ENCODE results near the gene SLC9A8.
"Not testable (repeated sequence)": the region's sequence is repeated elsewhere in the genome, so short reads cannot be mapped to it uniquely, and the experiment has no call there.

Gene SLC9A8

DNA sequence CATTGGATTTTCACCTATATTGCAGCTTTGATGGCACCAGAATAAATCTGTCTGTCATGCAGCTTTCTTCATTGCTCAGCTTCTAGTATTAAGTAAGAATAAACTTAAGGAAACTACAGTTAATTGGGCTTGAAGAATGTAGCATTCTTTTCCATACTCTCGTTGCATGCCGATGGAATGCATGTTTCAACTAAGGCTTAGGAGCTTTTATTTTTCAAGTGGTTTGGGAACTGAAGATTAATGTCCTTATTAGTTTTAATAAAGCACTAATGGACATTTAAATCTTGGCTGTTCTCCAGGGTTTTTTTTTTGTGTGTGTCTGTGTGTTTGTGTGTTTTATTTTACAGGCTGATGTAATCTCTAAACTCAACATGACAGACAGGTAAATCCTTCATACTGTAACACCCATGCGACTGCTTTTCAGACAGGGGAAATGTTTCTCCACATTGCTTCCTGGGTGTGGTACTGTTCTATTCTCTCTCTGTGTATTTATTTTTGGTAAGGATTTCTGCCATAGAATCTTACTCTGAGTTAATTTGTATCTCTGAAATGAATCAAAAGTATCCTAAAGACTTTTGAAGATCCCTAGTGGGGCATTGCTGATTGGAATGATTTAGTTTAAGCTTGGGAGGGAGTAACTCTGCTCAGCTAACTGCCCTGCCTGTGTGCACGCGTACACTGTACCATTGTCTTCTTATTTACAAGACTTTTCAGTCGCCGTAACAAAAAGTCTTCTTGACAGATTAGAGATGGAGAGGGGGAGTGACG lies 38.0 kb downstream of the SLC9A8 start:
- no peak for DNase-seq (ENCODE audit: low read depth, low spot score)

DNA sequence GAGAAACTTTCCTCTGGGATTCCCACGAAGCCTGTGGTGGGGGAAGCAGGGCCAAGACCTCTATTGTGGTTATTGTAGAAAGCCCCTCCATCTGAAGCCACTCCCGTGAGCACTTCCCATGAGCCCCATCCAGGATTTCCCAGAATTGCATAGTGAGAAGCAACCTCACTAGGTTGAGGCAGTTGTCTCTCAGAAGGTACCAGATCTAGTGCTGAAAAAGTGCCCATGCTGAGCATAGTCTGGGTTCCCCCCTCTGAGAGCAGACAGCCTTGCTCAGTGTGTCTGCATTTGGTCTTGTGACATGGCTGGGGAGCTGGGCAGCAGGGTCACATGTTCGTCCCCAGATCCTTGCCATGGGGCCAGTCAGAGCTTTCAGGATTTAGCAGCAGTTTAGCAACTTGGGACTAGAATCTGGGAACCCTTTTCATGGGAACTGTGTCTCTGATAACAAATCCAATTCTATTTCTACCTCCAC lies 38.6 kb downstream of the SLC9A8 start:
- no peak for DNase-seq (ENCODE audit: low read depth, low spot score)

DNA sequence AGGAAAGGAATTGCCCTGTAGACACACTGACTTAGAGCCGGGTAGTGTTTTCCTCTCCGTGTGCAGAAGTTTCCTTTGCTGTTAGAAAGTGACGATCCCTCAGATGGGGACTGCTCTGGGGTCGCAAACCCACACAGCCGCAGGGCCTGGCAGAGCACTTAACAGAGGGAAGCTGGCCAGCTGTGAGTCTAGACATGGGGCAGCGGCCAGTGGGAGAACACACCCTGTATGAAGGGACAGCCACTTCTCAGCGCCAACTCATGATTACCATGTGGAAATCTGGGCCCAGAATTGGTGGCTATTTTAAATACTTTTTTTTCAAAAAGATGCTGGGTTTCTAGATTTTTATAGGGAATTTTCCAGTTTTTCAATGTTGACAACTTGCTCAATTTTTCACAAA lies 39.4 kb downstream of the SLC9A8 start:
- no peak for DNase-seq (ENCODE audit: low read depth, low spot score)

DNA sequence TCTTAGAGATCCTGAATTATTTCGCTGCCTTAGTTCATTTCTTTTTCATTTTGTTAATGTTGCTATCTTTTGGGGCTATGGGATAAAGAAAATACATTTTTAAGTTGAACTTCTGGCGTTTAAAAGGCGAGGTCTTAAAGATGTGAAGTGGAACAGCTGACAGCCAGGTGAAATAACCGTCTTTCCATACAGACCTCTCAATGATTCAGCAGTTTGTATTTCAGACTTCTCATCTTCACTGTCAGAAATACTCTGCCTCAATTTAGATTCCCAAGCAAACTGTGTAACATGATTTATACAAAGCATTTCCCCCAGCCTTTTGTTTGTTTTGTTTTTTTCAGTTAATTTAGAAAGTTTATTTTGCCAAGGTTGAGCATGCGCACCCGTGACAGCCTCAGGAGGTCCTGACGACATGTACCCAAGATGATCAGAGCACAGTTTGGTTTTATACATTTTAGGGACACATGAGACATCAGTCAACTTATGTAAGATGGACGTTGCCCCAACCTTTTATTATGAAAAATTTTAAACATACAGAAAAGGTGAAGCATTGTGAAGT lies 40.0 kb downstream of the SLC9A8 start:
- no peak for DNase-seq (ENCODE audit: low read depth, low spot score)

DNA sequence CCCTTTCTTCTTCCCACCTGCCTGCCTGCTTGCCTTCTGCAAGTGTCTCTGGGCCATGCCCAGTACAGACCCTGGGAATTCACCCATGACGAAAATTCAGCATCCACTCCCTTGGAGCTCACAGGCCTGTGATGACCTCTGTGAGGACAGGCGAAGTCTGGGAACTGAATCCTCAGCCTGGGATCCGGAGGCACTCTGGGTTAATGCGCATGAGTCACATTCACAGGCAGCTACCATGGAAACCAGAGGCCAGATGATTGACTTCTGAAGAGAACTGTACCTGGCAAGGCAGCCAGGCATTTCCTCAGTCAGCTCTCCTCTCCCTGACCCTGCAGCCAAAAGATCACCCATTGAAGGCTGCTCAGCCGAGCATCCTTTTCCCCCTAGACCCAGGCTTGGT lies 41.0 kb downstream of the SLC9A8 start:
- DNase-seq (ENCODE audit: low read depth, low spot score) = no peak

DNA sequence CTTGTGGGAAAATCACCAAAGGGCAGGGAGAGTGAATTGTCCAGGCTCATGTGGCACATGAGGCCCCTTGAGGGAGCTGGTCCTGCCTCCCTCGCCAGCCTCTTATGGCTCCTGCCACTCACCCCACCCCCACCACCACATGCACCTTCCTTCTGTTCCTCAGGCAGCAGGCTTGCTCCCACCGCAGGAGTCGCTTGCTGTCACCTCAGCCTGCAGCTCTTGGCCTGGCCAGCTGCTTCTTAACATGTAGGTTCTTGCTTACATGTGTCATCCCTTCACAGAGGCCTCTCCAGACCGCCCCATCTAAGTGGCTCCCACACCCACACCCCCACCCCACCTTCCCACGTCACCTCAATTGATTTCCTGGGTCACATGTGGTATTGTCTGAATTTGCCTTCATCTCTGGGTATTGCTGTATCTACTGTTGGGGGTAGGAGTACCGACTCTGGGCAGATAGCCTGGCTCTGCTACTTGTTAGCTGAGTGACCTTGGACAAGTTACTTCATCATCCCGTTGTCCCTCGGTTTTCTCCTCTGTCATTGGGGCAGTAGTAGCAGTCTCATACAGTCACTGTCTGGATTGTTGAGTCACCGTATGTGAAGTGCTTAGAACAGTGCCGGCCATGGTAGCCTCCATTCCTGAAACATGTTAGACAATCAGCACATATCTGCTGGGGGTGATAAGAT lies 41.7 kb downstream of the SLC9A8 start:
- no peak for DNase-seq (ENCODE audit: low read depth, low spot score)

DNA sequence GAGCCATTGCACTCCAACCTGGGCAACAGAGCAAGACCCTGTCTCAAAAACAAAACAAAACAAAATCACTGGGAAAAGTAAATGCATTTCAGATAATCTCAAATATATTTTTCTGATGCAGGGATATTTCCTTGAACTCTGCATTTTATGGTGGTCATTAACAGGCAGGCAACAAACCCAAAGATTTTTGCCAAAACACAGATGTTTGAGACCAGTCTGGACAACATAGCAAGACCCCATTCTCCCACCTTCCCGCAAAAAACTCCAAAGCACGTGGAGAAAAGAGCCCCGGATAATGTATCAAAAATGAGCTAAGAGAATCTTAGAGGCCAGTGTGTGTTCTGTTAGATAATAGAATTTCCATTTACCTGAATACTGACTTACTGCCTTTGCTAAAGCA lies 44.3 kb downstream of the SLC9A8 start:
- no peak for DNase-seq (ENCODE audit: low read depth, low spot score)

DNA sequence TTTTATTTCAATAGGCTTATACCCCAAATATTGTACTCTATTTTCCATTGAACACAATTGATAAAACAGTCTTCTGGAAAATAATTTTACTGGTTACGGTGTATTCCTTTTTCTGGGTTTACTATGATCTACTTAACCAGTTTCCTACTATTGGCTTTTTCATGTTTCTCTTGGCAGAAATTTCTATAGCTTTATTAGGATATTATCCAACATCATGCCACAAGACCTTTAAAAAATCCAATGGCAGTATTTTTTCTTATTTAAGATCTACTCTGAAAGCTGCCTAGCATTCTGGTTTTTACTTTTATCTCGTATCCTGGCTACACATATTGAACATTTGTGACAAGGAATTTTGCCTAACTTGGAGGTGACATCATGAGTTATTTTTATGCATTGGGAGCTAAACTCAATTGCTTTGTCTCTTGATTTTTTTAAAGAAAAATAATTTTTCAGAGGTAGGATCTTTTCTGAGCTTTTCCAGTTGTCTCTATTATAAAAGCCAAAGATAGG lies 45.5 kb downstream of the SLC9A8 start:
- no peak for DNase-seq (ENCODE audit: low read depth, low spot score)

DNA sequence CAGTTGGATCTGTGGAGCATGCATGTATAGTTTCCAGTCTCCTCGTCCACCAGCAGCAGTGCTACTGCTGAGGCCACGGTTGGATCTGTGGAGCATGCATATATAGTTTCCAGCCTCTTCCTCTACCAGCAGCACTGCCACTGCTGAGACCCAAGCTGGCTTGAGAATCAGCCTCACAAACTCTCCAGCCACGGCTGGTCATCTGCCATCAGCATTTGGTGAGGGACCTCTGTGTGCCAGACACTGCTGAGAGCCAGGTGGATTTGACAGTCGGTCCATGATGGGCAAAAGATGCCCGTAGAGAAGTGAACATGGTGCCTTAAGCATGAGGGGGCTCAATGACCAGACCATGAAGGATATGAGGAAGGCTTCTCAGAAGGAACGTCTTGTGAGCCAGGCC lies 46.4 kb downstream of the SLC9A8 start:
- no peak for DNase-seq (ENCODE audit: low read depth, low spot score)

DNA sequence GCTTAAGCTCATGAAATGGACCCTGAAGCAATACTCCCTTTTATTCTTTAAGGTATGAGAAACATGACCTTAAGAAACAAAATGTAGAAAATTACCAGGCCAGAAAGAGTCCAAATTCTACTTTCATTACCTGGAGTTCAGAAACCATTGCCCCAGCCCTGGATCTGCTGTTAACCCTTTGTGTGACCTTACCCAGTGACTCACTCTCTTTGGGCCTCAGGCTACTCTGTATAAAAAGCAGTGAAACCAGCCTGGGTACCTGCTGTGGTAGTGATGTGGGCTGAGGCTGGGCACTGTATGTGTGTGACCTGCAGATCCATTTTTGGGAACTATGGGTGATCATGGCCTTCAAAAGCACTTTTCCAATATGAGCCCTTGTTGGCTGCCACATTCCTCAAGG lies 47.2 kb downstream of the SLC9A8 start:
- no peak for DNase-seq (ENCODE audit: low read depth, low spot score)

DNA sequence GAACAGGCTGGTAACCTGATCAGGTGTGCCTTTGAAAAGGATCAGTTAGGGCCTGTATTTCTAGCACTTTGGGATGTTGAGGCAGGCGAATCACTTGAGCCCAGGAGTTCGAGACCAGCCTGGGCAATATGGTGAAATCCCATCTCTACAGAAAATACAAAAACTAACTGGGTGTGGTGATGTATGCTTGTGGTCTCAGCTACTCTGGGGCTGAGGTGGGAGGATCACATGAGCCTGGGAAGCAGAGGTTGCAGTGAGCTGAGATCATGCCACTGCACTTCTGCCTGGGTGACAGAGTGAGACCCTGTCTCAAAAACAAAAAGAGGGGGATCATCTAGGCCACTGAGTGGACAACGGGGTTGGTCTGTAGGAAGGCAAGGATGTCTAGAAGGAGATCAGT lies 48.6 kb downstream of the SLC9A8 start:
- DNase-seq (ENCODE audit: low read depth, low spot score) = not testable (repeated sequence)

DNA sequence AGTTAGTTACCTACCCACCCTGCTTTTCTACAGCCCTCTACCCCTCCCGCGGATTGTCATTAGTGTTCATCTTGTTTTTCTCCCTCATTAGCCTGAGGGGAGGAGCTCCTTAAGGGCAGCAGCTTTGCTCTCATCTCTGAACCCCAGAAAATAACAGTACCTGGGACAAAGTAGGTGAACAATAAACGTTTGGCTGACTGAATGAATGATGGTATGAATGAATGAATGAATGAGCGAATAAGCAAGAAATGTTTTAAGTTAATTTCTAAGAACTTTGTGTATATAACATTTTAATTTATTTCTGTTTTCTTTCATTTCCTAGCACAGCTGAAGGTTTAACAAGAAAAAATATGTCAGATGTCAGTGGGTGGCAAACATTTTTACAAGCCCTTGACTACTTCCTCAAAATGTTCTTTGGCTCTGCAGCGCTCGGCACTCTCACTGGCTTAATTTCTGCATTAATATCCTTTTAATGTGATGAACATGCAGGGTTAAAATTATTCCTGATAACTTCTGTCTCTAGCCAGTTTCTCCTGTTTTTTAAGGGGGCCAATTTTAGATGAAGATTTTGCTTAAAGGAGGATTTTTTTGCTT lies 50.1 kb downstream of the SLC9A8 start:
- DNase-seq (ENCODE audit: low read depth, low spot score) = no peak

DNA sequence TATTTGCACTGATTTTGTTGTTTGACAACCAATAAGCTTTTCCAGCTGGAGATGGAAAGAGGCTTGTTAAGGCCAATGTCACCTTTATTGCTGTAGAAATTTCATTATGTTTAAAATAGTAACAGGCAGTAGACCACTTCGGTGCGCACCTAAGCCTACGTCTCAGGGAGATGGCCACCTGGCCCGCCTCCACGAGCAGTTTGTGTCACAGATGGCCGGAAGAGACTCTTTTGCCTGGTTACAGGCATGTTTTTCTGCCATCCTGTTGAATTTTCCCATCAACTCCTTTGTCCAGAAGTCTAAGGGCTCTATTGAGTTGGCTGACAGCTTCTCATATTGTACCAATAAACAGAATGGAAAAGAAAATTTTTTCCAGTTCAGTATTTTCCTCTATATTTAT lies 51.0 kb downstream of the SLC9A8 start:
- no peak for DNase-seq (ENCODE audit: low read depth, low spot score)

DNA sequence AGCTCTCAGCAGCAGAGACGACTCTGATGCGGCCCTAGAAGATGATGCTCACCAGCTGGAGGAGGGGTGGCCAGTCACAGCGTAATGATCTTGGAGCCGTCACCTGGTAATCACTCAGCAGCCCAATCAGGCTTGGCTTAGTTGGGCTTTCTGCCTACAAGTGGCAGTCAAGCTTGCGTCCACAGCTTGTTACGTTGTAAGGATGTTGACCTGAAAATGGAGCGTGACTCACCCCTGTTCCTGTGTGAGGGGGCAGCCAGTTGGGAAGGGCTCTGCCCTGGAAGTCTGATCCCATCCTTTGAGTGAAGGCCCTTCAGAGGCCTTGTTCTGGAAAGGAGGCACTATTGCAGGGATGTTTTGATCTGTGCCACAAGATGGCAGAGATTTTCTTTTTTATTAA lies 52.9 kb downstream of the SLC9A8 start:
- no peak for DNase-seq (ENCODE audit: low read depth, low spot score)

DNA sequence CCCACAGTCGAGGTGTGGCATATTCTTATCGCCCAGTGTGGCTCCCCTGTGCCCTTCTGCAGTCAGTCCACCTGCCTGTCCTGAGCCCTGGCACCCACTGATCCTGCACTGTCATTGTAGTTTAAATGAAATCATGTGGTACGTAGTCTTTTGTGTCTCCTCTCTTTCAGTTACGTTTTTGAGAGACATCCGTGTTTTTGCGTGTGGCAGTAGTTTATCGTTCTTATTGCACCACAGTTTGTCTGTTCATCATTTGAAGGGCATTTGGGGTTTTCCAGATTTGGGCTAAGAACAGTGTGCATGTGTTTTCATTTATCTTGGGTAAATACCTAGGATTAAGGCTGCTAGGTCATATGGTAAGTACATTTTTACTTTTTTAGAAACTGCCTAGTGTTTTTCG lies 53.4 kb downstream of the SLC9A8 start:
- no peak for DNase-seq (ENCODE audit: low read depth, low spot score)

DNA sequence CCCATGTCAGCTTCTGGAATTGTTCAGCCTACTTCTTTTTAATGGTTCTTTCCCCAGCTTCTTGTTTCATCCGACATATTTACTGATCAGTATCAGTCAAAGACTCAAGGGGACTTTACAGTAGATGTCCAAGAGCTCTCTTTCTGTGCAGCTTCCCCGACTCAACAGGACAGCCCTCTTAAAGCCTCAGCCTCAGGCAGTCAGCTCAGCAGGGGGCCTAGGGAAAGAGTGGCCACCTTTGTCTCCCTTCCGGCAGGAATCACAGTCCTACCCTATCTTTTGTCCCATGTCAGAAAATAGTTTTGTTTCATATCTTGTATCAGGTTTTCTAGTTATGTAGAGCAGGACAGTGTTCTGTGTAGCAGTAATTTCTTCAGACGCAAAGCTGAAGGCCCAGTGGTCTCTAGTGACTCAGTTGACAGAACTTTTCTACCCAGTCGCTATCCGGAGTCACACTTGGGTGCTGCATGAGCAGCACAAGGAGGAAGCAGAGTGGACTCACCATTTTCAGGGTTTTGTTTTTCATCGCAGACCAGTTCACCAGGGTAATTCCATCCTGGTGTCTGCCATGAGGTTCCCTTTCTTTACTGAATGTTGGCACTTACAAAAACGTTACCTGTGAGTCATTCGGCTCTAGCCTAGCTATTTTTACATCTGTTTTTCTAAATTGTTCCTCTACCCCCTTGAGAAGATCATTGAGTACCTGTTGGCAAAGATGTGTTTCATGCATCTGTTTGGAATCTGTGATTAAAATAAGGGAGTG lies 55.0 kb downstream of the SLC9A8 start:
- no peak for DNase-seq (ENCODE audit: low read depth, low spot score)

DNA sequence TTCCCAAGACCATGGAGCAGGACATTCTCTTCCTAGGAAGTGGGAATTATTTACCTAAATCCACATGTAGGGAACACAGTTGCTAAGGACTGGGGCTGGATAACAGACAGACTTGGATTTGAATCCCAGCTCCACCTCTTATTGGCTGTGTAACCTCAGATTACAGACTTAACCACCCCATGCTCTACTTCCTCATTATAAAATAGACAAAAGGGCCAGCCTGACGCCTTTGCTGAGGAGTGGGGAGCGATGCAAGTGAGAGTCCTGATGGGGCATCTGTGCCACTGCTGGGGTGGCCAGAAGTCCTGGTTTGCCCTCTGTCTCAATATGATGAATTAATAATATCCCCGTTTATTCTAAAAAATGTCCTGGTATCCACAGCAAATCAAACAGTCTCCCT lies 55.9 kb downstream of the SLC9A8 start:
- no peak for DNase-seq (ENCODE audit: low read depth, low spot score)

DNA sequence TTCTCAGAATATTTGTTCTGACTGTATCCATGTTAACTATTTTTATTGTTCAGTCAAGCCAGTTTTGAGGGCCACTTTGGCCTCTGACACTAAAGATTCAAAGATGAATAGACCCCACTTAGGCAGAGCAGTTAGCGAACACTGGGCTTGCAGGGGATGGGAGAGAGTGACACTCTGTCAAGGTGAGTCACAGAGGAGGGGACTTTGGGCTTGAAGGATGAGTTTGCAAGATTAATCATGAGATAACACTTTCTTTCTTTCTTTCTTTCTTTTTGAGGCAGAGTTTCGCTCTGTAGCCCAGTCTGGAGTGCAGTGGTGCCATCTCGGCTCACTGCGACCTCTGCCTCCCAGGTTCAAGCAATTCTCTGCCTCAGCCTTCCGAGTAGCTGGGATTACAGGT lies 56.3 kb downstream of the SLC9A8 start:
- no peak for DNase-seq (ENCODE audit: low read depth, low spot score)

DNA sequence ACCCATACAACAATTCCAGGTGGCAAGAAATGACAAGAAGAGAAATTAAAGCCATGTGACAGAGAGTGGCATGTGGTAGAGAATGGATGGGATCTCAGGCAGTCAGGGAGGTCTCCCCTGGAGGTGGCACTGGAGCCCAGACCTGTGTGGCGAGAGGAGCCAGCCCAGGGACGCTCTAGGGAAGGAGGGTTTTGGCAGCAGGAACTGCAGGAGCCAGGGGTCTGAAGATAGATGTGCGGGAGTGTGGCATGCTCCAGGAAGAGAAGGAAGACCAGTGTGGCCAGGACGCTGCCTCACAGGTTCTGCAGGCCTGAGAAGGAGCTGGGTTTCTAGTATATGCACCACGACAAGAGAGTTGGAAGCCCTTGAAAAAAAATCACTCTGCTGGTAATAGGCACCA lies 57.6 kb downstream of the SLC9A8 start:
- no peak for DNase-seq (ENCODE audit: low read depth, low spot score)

DNA sequence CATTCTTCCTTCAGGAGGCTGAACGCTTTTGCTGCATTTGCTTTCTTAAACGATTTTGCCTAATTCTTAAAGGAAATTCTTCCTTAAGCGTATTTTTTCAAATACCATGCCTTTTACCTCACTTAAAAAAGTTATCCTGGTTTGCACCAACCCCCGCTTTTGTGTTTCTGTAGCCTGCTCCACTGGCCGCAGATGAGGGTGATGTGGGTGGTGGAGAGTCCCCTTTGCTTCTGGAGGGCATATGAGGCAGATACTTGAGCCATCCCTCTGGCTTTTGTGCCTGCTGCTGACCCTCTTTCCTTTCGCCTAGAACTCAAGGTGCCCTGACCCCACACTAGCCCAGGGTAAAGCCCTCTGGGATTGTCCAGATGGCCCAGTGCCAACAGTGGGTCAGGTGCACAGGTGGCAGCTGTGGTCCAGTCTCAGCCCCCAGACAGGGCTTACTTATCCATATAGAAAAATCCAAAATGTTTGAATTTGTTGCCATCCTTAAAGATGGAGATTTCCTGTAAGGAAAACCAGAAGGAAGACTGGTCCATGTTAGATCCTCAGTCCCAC lies 58.8 kb downstream of the SLC9A8 start:
- DNase-seq (ENCODE audit: low read depth, low spot score) = no peak

DNA sequence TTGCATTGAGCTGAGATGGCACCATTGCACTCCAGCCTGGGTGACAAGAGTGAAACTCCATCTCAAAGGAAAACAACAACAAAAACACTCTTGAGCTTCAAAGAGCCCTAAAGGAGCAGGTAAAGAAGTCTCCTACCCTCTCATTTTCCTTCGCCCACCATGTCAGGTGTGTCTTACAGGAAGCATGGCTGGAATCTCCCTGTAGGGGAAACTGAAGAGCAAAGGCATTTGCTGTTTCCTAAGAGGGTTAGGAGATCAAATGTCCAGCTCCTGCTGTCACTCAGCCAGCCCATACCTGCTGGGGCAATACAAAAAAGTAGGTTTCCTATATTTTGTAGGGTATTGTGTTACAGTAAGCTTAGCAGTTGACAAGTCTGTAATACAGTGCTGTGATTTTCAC lies 59.4 kb downstream of the SLC9A8 start:
- DNase-seq (ENCODE audit: low read depth, low spot score) = no peak
